Measurements from ENCODE around the gene EXOC4.

DNA sequence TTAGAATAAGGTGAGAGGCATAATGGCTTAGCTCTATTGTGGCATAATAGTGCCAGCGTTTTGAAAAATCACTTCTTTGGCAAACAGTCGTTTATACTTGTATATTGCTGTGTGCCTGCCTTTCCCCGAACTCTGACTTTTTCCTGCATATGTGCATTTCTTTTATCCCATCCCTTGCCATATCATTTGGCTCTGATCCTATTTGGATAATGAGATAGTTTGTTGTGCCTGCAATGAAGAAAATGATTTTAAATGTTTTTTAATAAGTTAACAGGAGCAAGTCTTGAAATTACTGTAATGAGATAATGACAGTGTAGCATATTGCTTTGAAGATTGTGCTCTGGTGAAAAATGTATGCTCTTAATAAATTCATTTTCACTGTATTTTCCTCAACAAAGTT, 586.2 kb downstream of the EXOC4 start:
- TF ChIP-seq, protein P1, sequence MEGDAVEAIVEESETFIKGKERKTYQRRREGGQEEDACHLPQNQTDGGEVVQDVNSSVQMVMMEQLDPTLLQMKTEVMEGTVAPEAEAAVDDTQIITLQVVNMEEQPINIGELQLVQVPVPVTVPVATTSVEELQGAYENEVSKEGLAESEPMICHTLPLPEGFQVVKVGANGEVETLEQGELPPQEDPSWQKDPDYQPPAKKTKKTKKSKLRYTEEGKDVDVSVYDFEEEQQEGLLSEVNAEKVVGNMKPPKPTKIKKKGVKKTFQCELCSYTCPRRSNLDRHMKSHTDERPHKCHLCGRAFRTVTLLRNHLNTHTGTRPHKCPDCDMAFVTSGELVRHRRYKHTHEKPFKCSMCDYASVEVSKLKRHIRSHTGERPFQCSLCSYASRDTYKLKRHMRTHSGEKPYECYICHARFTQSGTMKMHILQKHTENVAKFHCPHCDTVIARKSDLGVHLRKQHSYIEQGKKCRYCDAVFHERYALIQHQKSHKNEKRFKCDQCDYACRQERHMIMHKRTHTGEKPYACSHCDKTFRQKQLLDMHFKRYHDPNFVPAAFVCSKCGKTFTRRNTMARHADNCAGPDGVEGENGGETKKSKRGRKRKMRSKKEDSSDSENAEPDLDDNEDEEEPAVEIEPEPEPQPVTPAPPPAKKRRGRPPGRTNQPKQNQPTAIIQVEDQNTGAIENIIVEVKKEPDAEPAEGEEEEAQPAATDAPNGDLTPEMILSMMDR (IDR thresholded peaks at IDR 0.05): no peak
- TF ChIP-seq POLR2A (IDR thresholded peaks at IDR 0.05): no peak

Data from lower leg skin (tissue), 3 donors.